ENCODE results near the gene COL27A1. TPM values are rescaled to one million over a fixed set of nuclear protein-coding genes. Genes with fewer than 3 reads are reported as not detected.

COL27A1 gene
- total and polyA plus RNA-seq, 8 donors = 15.8 to 180 (median 147) TPM

- DNase-seq (peak in 1 of 4 donors; percentile 26), ATAC-seq (no peak)
- H3K4me3 ChIP-seq = no peak overlapping the region
- no peak overlapping the region for H3K27ac ChIP-seq
- H3K4me1 ChIP-seq = no peaks in the 10 kb centered on the region
- H3K9me3 ChIP-seq = peaks cover 0 to 13% of the 10 kb centered on the region in 2 donors
- H3K27me3 ChIP-seq = no peaks in the 10 kb centered on the region
- intact Hi-C loops (cut with DNase I) = no loop called here
- H3K36me3 ChIP-seq = peaks cover 0 to 14% of the 10 kb centered on the region in 2 donors
- TF ChIP-seq CTCF (IDR thresholded peaks at IDR 0.05) = no peak
Observed at GRCh38 chr9:114299286-114300152, 144.2 kb downstream of the COL27A1 start.

GRCh38 chr9:114300153-114300845, 145.0 kb downstream of the COL27A1 start:
- DNase-seq (peak in 1 of 4 donors; percentile 24), ATAC-seq (no peak)
- Histone ChIP-seq H3K4me3 (no peak overlapping the region), H3K27me3 (no peaks in the 10 kb centered on the region), H3K27ac (no peak overlapping the region), H3K4me1 (peaks cover 0 to under 1% of the 10 kb centered on the region in 2 donors), H3K36me3 (peaks cover 0 to 10% of the 10 kb centered on the region in 2 donors), H3K9me3 (peaks cover 0 to 6% of the 10 kb centered on the region in 2 donors)
- intact Hi-C loops (cut with DNase I) = no loop called here
- TF ChIP-seq CTCF (IDR thresholded peaks at IDR 0.05) = no peak

- Histone ChIP-seq H3K4me3 (no peak overlapping the region), H3K27ac (no peak overlapping the region), H3K4me1 (peaks cover 0 to 5% of the 10 kb centered on the region in 2 donors), H3K27me3 (no peaks in the 10 kb centered on the region), H3K36me3 (peaks cover 0 to 10% of the 10 kb centered on the region in 2 donors), H3K9me3 (peaks cover 0 to 2% of the 10 kb centered on the region in 2 donors)
- DNase-seq = peak in 1 of 4 donors; percentile 28
- no peak for TF ChIP-seq CTCF (IDR thresholded peaks at IDR 0.05)
- intact Hi-C loops (cut with DNase I) = no loop called here
- no peak for ATAC-seq
Observed at GRCh38 chr9:114300846-114301797, 145.8 kb downstream of the COL27A1 start.

GRCh38 chr9:114301798-114302565, 146.6 kb downstream of the COL27A1 start:
- intact Hi-C loops (cut with DNase I) = no loop called here
- H3K36me3 ChIP-seq = peaks cover 0 to 10% of the 10 kb centered on the region in 2 donors

More at GRCh38 chr9:114301798-114302565, 146.6 kb downstream of the COL27A1 start:
- Histone ChIP-seq H3K27ac (no peak overlapping the region), H3K9me3 (no peaks in the 10 kb centered on the region), H3K4me1 (peaks cover 0 to 5% of the 10 kb centered on the region in 2 donors), H3K4me3 (no peak overlapping the region), H3K27me3 (no peaks in the 10 kb centered on the region)
- no peak for TF ChIP-seq CTCF (IDR thresholded peaks at IDR 0.05)
- DNase-seq (peak in 1 of 4 donors; percentile 12), ATAC-seq (no peak)
